ENCODE data around the gene KLRG1. TPM values are rescaled to one million over a fixed set of nuclear protein-coding genes. Genes with fewer than 3 reads are reported as not detected.

KLRG1 gene
- total RNA-seq, 1 experiment from 2014 or later, result 0.38 TPM

DNA sequence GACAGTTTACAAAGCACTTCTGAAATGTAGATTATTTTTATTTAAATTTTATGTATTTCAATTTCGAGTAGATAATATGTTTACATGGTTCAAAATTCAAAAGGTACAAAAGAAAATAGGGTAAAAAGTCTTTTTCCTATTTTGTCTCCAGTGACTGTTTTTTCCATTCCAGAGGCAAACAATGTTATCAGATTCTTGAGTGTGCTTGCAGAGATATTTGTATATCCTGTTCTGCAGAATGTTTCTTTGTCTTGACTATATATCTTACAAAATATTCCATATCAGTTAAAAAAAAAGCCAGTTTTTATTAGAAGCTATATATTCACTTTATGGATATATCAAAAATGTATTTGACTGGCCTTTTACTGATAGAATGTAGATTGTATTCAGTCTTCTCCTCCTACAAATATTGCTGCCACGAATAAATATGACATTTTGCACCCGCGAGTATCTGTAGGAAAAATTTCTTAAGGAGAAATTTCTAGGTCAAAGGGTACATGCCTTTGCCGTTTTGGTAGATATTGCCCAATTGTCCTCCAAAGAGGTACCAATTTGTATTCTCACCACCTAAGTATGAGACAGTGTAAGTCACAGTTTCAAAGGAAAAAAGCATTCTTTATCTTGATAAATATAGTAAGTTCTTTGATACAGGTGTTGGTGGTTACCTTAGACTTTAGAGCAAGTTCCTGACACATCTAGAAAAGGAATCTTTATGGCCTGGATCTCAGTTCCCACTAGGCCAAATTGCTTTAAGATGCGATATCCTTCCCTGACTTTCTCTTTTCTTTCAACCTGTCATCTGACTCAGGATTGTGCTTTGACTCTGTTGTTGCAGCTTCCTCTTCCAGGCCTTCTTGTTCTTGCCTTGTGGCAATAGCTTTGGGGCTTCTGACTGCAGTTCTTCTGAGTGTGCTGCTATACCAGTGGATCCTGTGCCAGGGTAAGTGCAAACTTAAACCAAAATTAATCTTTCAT lies 2.3 kb downstream of the KLRG1 start:
- Mint-ChIP-seq H3K4me3 (ENCODE audit: low read depth, unreplicated experiment) (no peak overlapping the region), H3K27ac (ENCODE audit: unreplicated experiment) (no peak overlapping the region), H3K27me3 (ENCODE audit: unreplicated experiment) (peaks cover 16% of the 10 kb centered on the region), H3K36me3 (ENCODE audit: insufficient read depth, unreplicated experiment) (no peaks in the 10 kb centered on the region), H3K4me1 (ENCODE audit: low read depth, unreplicated experiment) (no peaks in the 10 kb centered on the region), H3K9me3 (ENCODE audit: low read depth, unreplicated experiment) (no peaks in the 10 kb centered on the region)
- CTCF ChIA-PET, result no interaction called here
- DNase-seq, result no peak
- intact Hi-C loops (cut with micrococcal nuclease; ENCODE audit: unreplicated experiment), result no loop called here
- TF ChIP-seq, protein P1, sequence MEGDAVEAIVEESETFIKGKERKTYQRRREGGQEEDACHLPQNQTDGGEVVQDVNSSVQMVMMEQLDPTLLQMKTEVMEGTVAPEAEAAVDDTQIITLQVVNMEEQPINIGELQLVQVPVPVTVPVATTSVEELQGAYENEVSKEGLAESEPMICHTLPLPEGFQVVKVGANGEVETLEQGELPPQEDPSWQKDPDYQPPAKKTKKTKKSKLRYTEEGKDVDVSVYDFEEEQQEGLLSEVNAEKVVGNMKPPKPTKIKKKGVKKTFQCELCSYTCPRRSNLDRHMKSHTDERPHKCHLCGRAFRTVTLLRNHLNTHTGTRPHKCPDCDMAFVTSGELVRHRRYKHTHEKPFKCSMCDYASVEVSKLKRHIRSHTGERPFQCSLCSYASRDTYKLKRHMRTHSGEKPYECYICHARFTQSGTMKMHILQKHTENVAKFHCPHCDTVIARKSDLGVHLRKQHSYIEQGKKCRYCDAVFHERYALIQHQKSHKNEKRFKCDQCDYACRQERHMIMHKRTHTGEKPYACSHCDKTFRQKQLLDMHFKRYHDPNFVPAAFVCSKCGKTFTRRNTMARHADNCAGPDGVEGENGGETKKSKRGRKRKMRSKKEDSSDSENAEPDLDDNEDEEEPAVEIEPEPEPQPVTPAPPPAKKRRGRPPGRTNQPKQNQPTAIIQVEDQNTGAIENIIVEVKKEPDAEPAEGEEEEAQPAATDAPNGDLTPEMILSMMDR (IDR thresholded peaks at IDR 0.05; ENCODE audit: unreplicated experiment), result no peak
- no TSS peak for BruUV-seq (replicated peaks)

DNA sequence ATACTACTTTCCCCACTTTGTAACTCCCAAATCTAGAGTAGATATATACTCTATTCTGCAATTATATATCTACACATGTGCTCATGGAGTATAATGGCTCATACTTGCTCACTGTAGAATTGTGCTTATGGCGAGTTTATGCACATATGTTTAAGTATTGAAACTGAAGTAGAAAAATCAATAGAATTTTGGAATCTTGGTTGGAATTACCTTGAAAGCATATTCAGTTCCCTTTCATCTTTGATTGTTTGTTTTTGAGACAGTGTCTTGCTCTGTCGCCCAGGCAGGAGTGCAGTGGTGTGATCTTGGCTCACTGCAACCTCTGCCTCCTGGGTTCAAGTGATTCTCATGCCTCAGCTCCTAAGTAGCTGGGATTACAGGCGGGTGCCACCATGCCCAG lies 4.5 kb downstream of the KLRG1 start:
- CTCF ChIA-PET, result no interaction called here
- Mint-ChIP-seq H3K4me3 (ENCODE audit: low read depth, unreplicated experiment) (no peak overlapping the region), H3K27ac (ENCODE audit: unreplicated experiment) (no peak overlapping the region), H3K27me3 (ENCODE audit: unreplicated experiment) (peaks cover 16% of the 10 kb centered on the region), H3K4me1 (ENCODE audit: low read depth, unreplicated experiment) (no peaks in the 10 kb centered on the region), H3K9me3 (ENCODE audit: low read depth, unreplicated experiment) (no peaks in the 10 kb centered on the region), H3K36me3 (ENCODE audit: insufficient read depth, unreplicated experiment) (no peaks in the 10 kb centered on the region)
- BruUV-seq (replicated peaks), result no TSS peak
- no peak for DNase-seq
- TF ChIP-seq, protein P1 (IDR thresholded peaks at IDR 0.05; ENCODE audit: unreplicated experiment), result no peak
- intact Hi-C loops (cut with micrococcal nuclease; ENCODE audit: unreplicated experiment), result no loop called here

DNA sequence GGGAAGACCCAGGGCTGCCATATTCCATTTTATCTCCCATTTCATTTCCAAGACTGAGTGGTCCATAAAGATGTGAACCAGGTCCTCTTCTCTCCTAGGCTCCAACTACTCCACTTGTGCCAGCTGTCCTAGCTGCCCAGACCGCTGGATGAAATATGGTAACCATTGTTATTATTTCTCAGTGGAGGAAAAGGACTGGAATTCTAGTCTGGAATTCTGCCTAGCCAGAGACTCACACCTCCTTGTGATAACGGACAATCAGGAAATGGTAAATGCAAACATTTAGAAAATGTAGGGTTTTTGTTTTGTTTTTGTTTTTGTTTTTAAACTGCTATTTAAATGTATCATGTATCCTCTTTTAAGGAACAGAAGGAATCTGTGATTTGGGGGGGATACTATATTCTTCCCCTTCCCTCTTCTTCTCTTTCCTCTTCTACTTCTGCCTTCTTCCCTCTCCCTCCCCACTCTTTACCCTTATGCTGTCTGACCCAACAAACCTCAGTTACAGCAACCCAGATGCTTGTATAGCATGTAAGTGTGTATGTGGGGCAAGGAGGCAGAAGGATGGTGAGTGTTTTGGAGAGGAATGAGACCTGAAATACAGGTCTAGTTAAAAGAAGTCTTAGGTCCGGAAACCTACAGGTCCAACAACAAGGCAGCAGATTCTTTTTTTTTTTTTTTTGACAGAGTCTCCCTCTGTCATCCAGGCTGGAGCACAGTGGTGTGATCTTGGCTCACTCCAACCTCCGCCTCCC lies 5.9 kb downstream of the KLRG1 start:
- CTCF ChIA-PET, result no interaction called here
- DNase-seq, result no peak
- H3K4me3 Mint-ChIP-seq (ENCODE audit: low read depth, unreplicated experiment), result no peak overlapping the region
- H3K36me3 Mint-ChIP-seq (ENCODE audit: insufficient read depth, unreplicated experiment), result no peaks in the 10 kb centered on the region
- no TSS peak for BruUV-seq (replicated peaks)
- no peaks in the 10 kb centered on the region for H3K9me3 Mint-ChIP-seq (ENCODE audit: low read depth, unreplicated experiment)
- no peak overlapping the region for H3K27ac Mint-ChIP-seq (ENCODE audit: unreplicated experiment)
- no peaks in the 10 kb centered on the region for H3K4me1 Mint-ChIP-seq (ENCODE audit: low read depth, unreplicated experiment)
- TF ChIP-seq, protein P1 (IDR thresholded peaks at IDR 0.05; ENCODE audit: unreplicated experiment), result no peak
- intact Hi-C loops (cut with micrococcal nuclease; ENCODE audit: unreplicated experiment), result no loop called here
- peaks cover 16% of the 10 kb centered on the region for H3K27me3 Mint-ChIP-seq (ENCODE audit: unreplicated experiment)

DNA sequence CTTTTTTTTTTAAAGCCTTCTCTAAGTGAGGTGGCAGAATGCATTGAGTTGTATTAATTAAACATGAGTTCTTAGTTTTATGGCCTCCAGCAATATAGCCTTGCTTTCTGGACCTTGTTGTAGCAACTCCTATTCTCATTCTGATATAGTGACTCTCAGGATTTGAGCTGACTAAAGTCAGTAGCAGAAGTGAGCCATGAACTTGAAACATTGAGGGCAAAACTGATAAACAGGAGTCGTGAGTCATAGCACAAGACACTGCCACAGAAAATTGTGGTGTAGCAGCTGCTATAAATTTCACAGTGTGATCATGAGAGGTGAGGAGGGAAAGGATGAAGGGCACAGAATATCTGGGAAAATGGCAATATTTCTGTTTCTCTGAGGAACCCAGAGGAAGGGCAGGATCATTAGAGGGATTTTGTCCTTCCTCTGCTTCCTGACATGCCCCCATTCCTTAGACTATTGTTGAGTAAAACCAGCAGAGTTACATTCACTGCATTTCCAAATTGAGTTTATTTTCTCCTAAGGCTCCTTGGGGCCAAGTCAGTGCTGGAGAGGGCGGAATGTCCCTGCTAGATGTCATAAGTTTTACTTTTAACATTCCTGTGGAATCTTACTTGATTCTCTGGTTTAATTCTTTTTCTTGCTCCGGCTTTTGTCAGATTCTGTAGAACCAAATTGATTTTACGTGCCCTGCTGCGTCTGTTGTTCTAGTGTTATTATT lies 7.5 kb downstream of the KLRG1 start:
- DNase-seq, result no peak
- H3K27me3 Mint-ChIP-seq (ENCODE audit: unreplicated experiment), result peaks cover 16% of the 10 kb centered on the region
- H3K36me3 Mint-ChIP-seq (ENCODE audit: insufficient read depth, unreplicated experiment), result no peaks in the 10 kb centered on the region
- CTCF ChIA-PET, result interaction anchor here (0.6 to 1.2 kb wide), 2 partner anchors 35 to 68 kb away, joined by 4 to 7 read pairs; no protein-coding TSS in a partner anchor
- intact Hi-C loops (cut with micrococcal nuclease; ENCODE audit: unreplicated experiment), result no loop called here
- BruUV-seq (replicated peaks), result no TSS peak
- no peaks in the 10 kb centered on the region for H3K9me3 Mint-ChIP-seq (ENCODE audit: low read depth, unreplicated experiment)
- H3K4me3 Mint-ChIP-seq (ENCODE audit: low read depth, unreplicated experiment), result no peak overlapping the region
- no peaks in the 10 kb centered on the region for H3K4me1 Mint-ChIP-seq (ENCODE audit: low read depth, unreplicated experiment)
- TF ChIP-seq, protein P1 (IDR thresholded peaks at IDR 0.05; ENCODE audit: unreplicated experiment), result no peak
- H3K27ac Mint-ChIP-seq (ENCODE audit: unreplicated experiment), result no peak overlapping the region

Data from Calu3 (cell line).